EH (cell line): ENCODE measurements around the gene FAM216A.
"Not testable (repeated sequence)": the region's sequence is repeated elsewhere in the genome, so short reads cannot be mapped to it uniquely, and the experiment has no call there.

Experiments used
- DNase-seq: peaks from one replicate; pipeline ENCODE4 v3.0.0-alpha.2; 2015; ENCODE audit warnings: low read depth

The FAM216A gene

GRCh38 chr12:110468214-110469048 is at the start of gene FAM216A, which contains the start of gene GPN3:
TSS of gene FAM216A (plus strand) at chr12:110468845. CDS start at chr12:110468876, 31 bp downstream.
TSS of gene GPN3 (minus strand) at chr12:110468257. CDS start at chr12:110468203, 54 bp downstream.
- DNase-seq: peak; percentile 99

- not testable (repeated sequence) for DNase-seq
These were observed 48.0 kb upstream of the FAM216A start for GRCh38 chr12:110420644-110421043.

GRCh38 chr12:110421159-110421661 is 47.4 kb upstream of the FAM216A start:
- DNase-seq: no peak

- no peak for DNase-seq
These were observed 46.9 kb upstream of the FAM216A start for GRCh38 chr12:110421701-110422100.

- peak; percentile 65 for DNase-seq
These were observed 44.4 kb upstream of the FAM216A start for GRCh38 chr12:110424237-110424636.

- DNase-seq: peak; percentile 42
These were observed 42.2 kb upstream of the FAM216A start for GRCh38 chr12:110426406-110426805.

- not testable (repeated sequence) for DNase-seq
These were observed 39.0 kb upstream of the FAM216A start for GRCh38 chr12:110429676-110430075.

GRCh38 chr12:110431957-110432587 is 36.6 kb upstream of the FAM216A start:
- DNase-seq: no peak

- DNase-seq: peak; percentile 47
These were observed 32.4 kb upstream of the FAM216A start for GRCh38 chr12:110436231-110436630.

GRCh38 chr12:110444455-110444854 is 24.2 kb upstream of the FAM216A start:
- no peak for DNase-seq

- DNase-seq: peak; percentile 96
These were observed 18.7 kb upstream of the FAM216A start, which contains the start of gene ARPC3 for GRCh38 chr12:110449799-110450497. TSS of gene ARPC3 (minus strand) at chr12:110450337. CDS start at chr12:110450260, 77 bp downstream.

GRCh38 chr12:110451263-110451662 is 17.4 kb upstream of the FAM216A start:
- no peak for DNase-seq

- no peak for DNase-seq
These were observed 14.9 kb upstream of the FAM216A start for GRCh38 chr12:110453569-110454296.

- no peak for DNase-seq
These were observed 9.9 kb upstream of the FAM216A start for GRCh38 chr12:110458756-110459155.

- DNase-seq: not testable (repeated sequence)
These were observed 7.5 kb upstream of the FAM216A start for GRCh38 chr12:110461189-110461588.

GRCh38 chr12:110465024-110465423 is 3.6 kb upstream of the FAM216A start:
- no peak for DNase-seq

GRCh38 chr12:110465765-110466164 is 2.9 kb upstream of the FAM216A start:
- DNase-seq: not testable (repeated sequence)

GRCh38 chr12:110466791-110467190 is 1.9 kb upstream of the FAM216A start:
- DNase-seq: no peak

GRCh38 chr12:110467847-110468213 is 815 bp upstream of the FAM216A start:
- no peak for DNase-seq

GRCh38 chr12:110475426-110475825 is 6.8 kb downstream of the FAM216A start:
- DNase-seq: peak; percentile 6

GRCh38 chr12:110498984-110499706 is 30.5 kb downstream of the FAM216A start:
- peak; percentile 83 for DNase-seq
